Sigmoid colon (tissue), 4 donors: Measurements from ENCODE around the gene TSPEAR.

Experiments used
- POLR2A ChIP-seq, 2 donors: fragments of 450-650 bp; IDR thresholded peaks; one replicate each; pipeline ENCODE4 v1.6.1; 2016; ENCODE audit warnings: antibody characterized with exemption in 2 of 2, mild to moderate bottlenecking in 2 of 2, moderate library complexity in 2 of 2
- POLR2AphosphoS5 ChIP-seq, 4 donors: sonication (generic); formaldehyde crosslinking; IDR thresholded peaks; one replicate each; pipeline ENCODE4 v1.6.1; 2017; ENCODE audit warnings: antibody characterized with exemption in 4 of 4
- TF ChIP-seq, protein P1 (sequence below), 4 experiments: fragments of 450-650 bp in 3 of 4; fragments of 200-600 bp in 1 of 4; IDR thresholded peaks; one replicate each; pipeline ENCODE4 v1.5.1; 2016 to 2019; ENCODE audit warnings: antibody characterized with exemption in 4 of 4, mild to moderate bottlenecking in 3 of 4, moderate library complexity in 2 of 4

- TF ChIP-seq, protein P1, sequence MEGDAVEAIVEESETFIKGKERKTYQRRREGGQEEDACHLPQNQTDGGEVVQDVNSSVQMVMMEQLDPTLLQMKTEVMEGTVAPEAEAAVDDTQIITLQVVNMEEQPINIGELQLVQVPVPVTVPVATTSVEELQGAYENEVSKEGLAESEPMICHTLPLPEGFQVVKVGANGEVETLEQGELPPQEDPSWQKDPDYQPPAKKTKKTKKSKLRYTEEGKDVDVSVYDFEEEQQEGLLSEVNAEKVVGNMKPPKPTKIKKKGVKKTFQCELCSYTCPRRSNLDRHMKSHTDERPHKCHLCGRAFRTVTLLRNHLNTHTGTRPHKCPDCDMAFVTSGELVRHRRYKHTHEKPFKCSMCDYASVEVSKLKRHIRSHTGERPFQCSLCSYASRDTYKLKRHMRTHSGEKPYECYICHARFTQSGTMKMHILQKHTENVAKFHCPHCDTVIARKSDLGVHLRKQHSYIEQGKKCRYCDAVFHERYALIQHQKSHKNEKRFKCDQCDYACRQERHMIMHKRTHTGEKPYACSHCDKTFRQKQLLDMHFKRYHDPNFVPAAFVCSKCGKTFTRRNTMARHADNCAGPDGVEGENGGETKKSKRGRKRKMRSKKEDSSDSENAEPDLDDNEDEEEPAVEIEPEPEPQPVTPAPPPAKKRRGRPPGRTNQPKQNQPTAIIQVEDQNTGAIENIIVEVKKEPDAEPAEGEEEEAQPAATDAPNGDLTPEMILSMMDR (IDR thresholded peaks at IDR 0.05), result no peak
- no peak for TF ChIP-seq POLR2A (IDR thresholded peaks at IDR 0.05)
- no peak for TF ChIP-seq POLR2AphosphoS5 (IDR thresholded peaks at IDR 0.05)
Measured at GRCh38 chr21:44589094-44589493, 122.3 kb downstream of the TSPEAR start.
